A673 (cell line): Measurements from ENCODE around the gene TTLL3. TPM values are rescaled to one million over a fixed set of nuclear protein-coding genes. Genes with fewer than 3 reads are reported as not detected.

ENCODE experiments used
- Bru-seq: library from RNA; stranded (reverse); fragments of 400-500 nt; gene quantifications from one replicate; lab custom pipeline; 2021; lab: Mats Ljungman, UMichigan
- BruChase-seq, 2 experiments: library from RNA; stranded (reverse); fragments of 400-500 nt; gene quantifications; one replicate each; lab custom pipeline; 2021; lab: Mats Ljungman, UMichigan
- BruUV-seq: library from RNA; stranded (reverse); fragments of 400-500 nt; replicated peaks from 2 replicates; lab custom pipeline; 2021; lab: Mats Ljungman, UMichigan
- CTCF ChIA-PET: fragments of 300-600 bp; sonication (Branson Sonifier 250); formaldehyde crosslinking; loops from one replicate; lab custom pipeline; 2022; ENCODE audit warnings: antibody characterized with exemption; lab: Charles Lee
- POLR2A ChIA-PET: fragments of 300-600 bp; sonication (Branson Sonifier 250); formaldehyde crosslinking; loops from one replicate; lab custom pipeline; 2022; ENCODE audit warnings: antibody characterized with exemption; ENCODE audit not compliant: low non-redundant PET; lab: Charles Lee
- DNase-seq: peaks from one replicate; pipeline ENCODE4 v3.0.0-alpha.2; 2015; ENCODE audit warnings: low spot score
- H3K27ac ChIP-seq: fragments of 200-600 bp; sonication (generic); 2 replicates; pipeline ENCODE4 v1.5.1; 2016; ENCODE audit warnings: mixed run types, low read depth, mild to moderate bottlenecking, mixed read lengths, antibody characterized with exemption, low read length; ENCODE audit not compliant: poor library complexity, severe bottlenecking
- H3K27me3 ChIP-seq: fragments of 200-600 bp; sonication (generic); replicated peaks from 2 replicates; pipeline ENCODE4 v1.6.1; 2017; ENCODE audit warnings: mixed run types, low read depth, mild to moderate bottlenecking, mixed read lengths, antibody characterized with exemption, low read length; ENCODE audit not compliant: insufficient read depth, poor library complexity
- H3K36me3 ChIP-seq: fragments of 200-600 bp; sonication (generic); 2 replicates; pipeline ENCODE4 v1.6.1; 2016; ENCODE audit warnings: mixed run types, mild to moderate bottlenecking, mixed read lengths, antibody characterized with exemption, low read length; ENCODE audit not compliant: insufficient read depth, poor library complexity, severe bottlenecking
- H3K4me1 ChIP-seq: fragments of 200-600 bp; sonication (generic); 2 replicates; pipeline ENCODE4 v1.6.1; 2017; ENCODE audit warnings: mixed run types, mild to moderate bottlenecking, mixed read lengths, antibody characterized with exemption, low read length; ENCODE audit not compliant: insufficient read depth, poor library complexity, severe bottlenecking
- H3K4me3 ChIP-seq: fragments of 200-600 bp; sonication (generic); 2 replicates; pipeline ENCODE4 v1.5.1; 2016; ENCODE audit warnings: low read depth, mixed run types, mild to moderate bottlenecking, mixed read lengths, low read length; ENCODE audit not compliant: poor library complexity, severe bottlenecking
- H3K9me3 ChIP-seq: fragments of 200-600 bp; sonication (generic); 2 replicates; pipeline ENCODE4 v1.6.1; 2016; ENCODE audit warnings: mixed run types, low read depth, mild to moderate bottlenecking, mixed read lengths, antibody characterized with exemption, low read length; ENCODE audit not compliant: poor library complexity, severe bottlenecking
- CTCF ChIP-seq: fragments of 300-800, 200-600 bp; sonication (generic); conservative IDR thresholded peaks from 2 replicates; pipeline ENCODE4 v1.5.1; 2017; ENCODE audit warnings: low read depth, mild to moderate bottlenecking, antibody characterized with exemption, low read length, moderate library complexity, mixed read lengths
- EZH2 ChIP-seq: fragments of 200-600 bp; sonication (generic); IDR thresholded peaks from 2 replicates; pipeline ENCODE4 v1.6.1; 2017; ENCODE audit warnings: borderline replicate concordance, low read depth, mild to moderate bottlenecking, mixed read lengths, antibody characterized with exemption, low read length; ENCODE audit not compliant: poor library complexity, severe bottlenecking
- intact Hi-C: fragments of 100-400 bp; cut with micrococcal nuclease; formaldehyde crosslinking; loops from one replicate; pipeline ENCODE4 v1.10.0; 2022; ENCODE audit not compliant: unreplicated experiment
- long read RNA-seq: library from polyadenylated mRNA; stranded (forward); transcript quantifications from one replicate; pipeline ENCODE4 v2.0.0, GENCODE V29; 2022
- total RNA-seq: library from RNA; stranded (reverse); gene quantifications from 2 replicates; pipeline ENCODE4 v1.2.3, GENCODE V29; 2021

The TTLL3 gene
- total RNA-seq, result 6.7 and 9.5 TPM in 2 replicates
- percentile 34 among the genes with signal in this experiment for Bru-seq, nascent RNA
- BruChase-seq, experiment 1, labeled RNA remaining after a 2-hour chase, result percentile 44 among the genes with signal in this experiment
- BruChase-seq, experiment 2, labeled RNA remaining after a 6-hour chase, result percentile 52 among the genes with signal in this experiment
- long read RNA-seq, partial matches to known transcripts, result 2 of 8 reads
- long read RNA-seq, other reads (novel, unspliced or antisense), result 5 of 8 reads

DNA sequence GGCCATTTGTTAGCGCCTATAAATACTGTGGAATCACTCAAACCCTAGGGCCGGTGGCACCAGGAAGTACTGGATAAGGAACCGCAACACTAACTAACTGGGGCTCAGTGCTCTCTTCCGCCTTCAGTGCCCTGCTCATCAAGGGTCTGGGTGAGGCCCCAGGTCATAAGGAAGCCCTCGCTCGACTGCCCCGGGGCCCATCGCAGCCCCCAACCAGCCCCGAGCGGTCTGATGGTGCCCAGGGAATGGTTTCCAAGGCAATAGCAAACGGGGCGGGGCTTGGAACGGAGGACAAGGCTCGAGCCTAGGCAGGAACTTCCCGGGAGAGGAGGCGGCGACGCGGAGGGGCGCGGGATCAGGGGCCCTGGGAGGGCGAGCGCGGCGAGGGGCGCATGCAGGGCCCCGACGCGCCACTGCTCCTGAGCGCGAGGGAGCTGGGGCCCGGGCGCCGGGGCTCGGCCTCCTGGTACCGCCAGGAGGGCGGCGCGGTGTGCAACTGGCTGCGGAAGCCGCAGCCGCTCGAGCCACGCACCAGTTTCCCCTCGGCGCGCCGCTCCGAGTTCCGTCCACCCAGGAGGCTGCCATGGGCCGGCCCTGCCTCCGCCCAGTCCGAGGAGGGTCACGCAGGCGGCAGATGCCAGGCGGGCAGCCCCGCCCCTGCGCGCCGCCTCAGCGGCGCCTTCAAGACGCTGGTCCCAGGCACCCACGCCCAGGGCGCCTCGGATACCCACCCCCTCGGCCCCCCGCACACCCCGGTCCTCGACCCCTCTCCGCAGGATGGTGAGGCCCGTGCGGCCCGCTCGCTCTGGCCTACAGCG lies at the start of gene TTLL3:
TSS of gene TTLL3 (plus strand) at position 648 of the 818 bp plus-strand sequence. CDS start 400 bp downstream, outside the sequence.
- Histone ChIP-seq H3K27ac (peak within 1 kb of the TSS; percentile 81), H3K27me3 (no peaks in the 10 kb centered on the region), H3K4me1 (peaks cover 13% of the 10 kb centered on the region), H3K4me3 (peak within 1 kb of the TSS; percentile 62), H3K9me3 (no peaks in the 10 kb centered on the region), H3K36me3 (peaks cover 18% of the 10 kb centered on the region)
- CTCF ChIA-PET, result no interaction called here
- TF ChIP-seq EZH2, result no peak
- no peak for TF ChIP-seq CTCF
- peak; percentile 82 for DNase-seq
- POLR2A ChIA-PET, result no interaction called here
- no TSS peak for BruUV-seq
- intact Hi-C loops, result loop anchor here (5.0 kb wide), 1 partner anchor 308 kb away; no protein-coding TSS in a partner anchor

DNA sequence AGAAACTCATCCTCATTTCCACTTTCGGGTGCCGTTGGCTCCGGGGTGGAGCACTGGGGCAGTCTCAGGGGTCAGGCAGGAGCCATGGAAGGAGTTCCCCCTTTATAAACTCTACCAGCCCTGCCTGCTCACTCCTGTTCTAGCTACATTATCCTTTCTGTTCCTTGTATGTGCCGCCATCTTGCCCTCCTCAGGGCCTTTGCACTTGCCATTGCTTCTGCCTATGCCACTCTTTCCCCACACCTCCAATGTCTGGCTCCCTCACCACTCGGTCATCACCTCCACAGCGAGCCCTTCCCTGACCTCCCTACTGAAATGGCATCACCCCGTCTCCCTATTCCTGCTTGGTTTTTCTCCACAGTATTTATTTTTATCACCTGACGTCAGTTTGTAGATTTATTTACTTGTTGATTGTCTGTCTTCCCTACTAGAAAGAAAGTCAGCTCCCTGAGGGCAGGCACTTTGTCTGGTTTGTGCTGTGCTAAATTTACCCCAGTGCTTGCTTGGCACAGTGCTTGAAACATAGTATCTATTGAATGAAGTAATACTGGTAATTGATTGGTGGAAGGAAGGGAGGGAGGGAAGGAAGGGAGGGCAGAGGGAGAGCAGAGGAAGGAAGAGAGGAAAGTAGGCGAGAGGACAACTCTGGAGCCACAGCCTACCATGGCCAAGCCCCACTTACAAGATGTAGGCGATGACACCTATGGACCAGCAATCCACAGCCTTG lies 49.1 kb upstream of the TTLL3 start:
- BruUV-seq, result no TSS peak
- H3K9me3 ChIP-seq, result no peaks in the 10 kb centered on the region
- CTCF ChIA-PET, result no interaction called here
- POLR2A ChIA-PET, result no interaction called here
- intact Hi-C loops, result no loop called here
- H3K27me3 ChIP-seq, result no peaks in the 10 kb centered on the region
- no peak for DNase-seq
- peaks cover 22% of the 10 kb centered on the region for H3K36me3 ChIP-seq
- no peak for TF ChIP-seq EZH2
- H3K4me3 ChIP-seq, result no peak overlapping the region
- no peak overlapping the region for H3K27ac ChIP-seq
- no peaks in the 10 kb centered on the region for H3K4me1 ChIP-seq

DNA sequence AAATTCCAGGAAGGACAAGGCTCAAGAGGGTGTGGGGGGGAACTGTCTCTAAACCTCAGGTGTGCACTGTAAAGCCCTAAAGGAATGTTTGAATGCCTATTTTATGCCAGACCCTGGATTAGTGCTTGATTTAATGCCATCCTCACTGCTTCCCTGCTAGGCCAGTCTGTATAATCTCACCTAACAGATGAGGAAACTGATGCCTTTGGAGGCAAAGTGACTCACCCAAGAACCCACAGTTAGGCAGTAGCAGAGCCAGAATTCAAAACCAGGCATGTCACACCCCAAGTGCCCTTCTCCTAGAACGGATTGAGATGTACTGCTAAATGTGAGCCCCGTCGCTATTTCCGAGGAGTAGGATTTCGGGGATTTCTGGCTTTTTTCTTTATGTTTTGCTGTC lies 48.1 kb upstream of the TTLL3 start:
- no peak for TF ChIP-seq CTCF
- TF ChIP-seq EZH2, result no peak
- no peaks in the 10 kb centered on the region for H3K9me3 ChIP-seq
- H3K4me3 ChIP-seq, result no peak overlapping the region
- peaks cover 12% of the 10 kb centered on the region for H3K36me3 ChIP-seq
- H3K4me1 ChIP-seq, result no peaks in the 10 kb centered on the region
- no TSS peak for BruUV-seq
- no peak for DNase-seq
- no peak overlapping the region for H3K27ac ChIP-seq
- H3K27me3 ChIP-seq, result no peaks in the 10 kb centered on the region
- POLR2A ChIA-PET, result no interaction called here
- intact Hi-C loops, result no loop called here
- CTCF ChIA-PET, result no interaction called here
